K562 (cell line): ENCODE data around the gene HLA-DOB. TPM values are rescaled to one million over a fixed set of nuclear protein-coding genes. Genes with fewer than 3 reads are reported as not detected.

ENCODE experiments used
- ATAC-seq: fragments of 200-7000 bp; cut with Tn5 transposase; 3 replicates; pipeline ENCODE4 v1.9.1; 2020; ENCODE audit warnings: moderate library complexity
- BruUV-seq: library from RNA; stranded (reverse); fragments of 400-500 nt; replicated peaks from 2 replicates; lab custom pipeline; 2021; lab: Mats Ljungman, UMichigan
- CTCF ChIA-PET: fragments of 300-600 bp; formaldehyde crosslinking; extraction: SDS; loops from one replicate; lab custom pipeline; 2021; ENCODE audit warnings: low intra/inter-chr PET ratio; lab: Yijun Ruan, JAX
- POLR2A ChIA-PET: fragments of 300-600, 350-650 bp; sonication (Branson Sonifier 250); formaldehyde crosslinking; extraction: SDS; loops from one replicate; lab custom pipeline; 2021; ENCODE audit warnings: antibody characterized with exemption, inconsistent platforms; lab: Yijun Ruan, JAX
- DNase-seq, 4 experiments: peaks; one replicate each; pipeline versions ENCODE4 v3.0.0 to v3.0.0-alpha.2; 2011 to 2018; ENCODE audit warnings: low spot score in 3 of 4, mixed read lengths in 3 of 4; ENCODE audit errors: extremely low read depth in 1 of 4
- FAIRE-seq: peaks from 2 replicates; lab custom pipeline; 2011; peaks lifted over from hg19 to GRCh38; lab: Jason Lieb, UNC
- H2AFZ ChIP-seq: 2 replicates; pipeline ENCODE4 v1.6.0; 2011; ENCODE audit warnings: low read depth, low read length, control low read depth, inconsistent platforms
- H3K27ac ChIP-seq: fragments of 200-600 bp; 3 replicates; pipeline ENCODE4 v1.8.0; 2011; ENCODE audit warnings: low read depth, mild to moderate bottlenecking, control low read depth, inconsistent platforms, low read length, moderate library complexity, mixed read lengths; ENCODE audit errors: extremely low read depth
- H3K27me3 ChIP-seq, 2 experiments: fragments of 300-600 bp in 1 of 2; 2 replicates in 1 of 2; 3 replicates in 1 of 2; pipeline versions ENCODE4 v1.6.0 to v1.8.0; 2011; ENCODE audit warnings: inconsistent platforms in 2 of 2, low read length in 2 of 2, mild to moderate bottlenecking in 1 of 2, mixed read lengths in 1 of 2, moderate library complexity in 1 of 2; ENCODE audit not compliant: control insufficient read depth in 2 of 2, insufficient read depth in 2 of 2
- H3K36me3 ChIP-seq: fragments of 300-600 bp; 3 replicates; pipeline ENCODE4 v1.8.0; 2011; ENCODE audit warnings: mild to moderate bottlenecking, low read length, inconsistent platforms; ENCODE audit not compliant: control insufficient read depth, insufficient read depth
- H3K4me1 ChIP-seq, 2 experiments: fragments of 200-600 bp in 1 of 2; replicated peaks in 1 of 2; 2 replicates in 1 of 2; 3 replicates in 1 of 2; pipeline versions ENCODE4 v1.5.1 to v1.8.0; 2011; ENCODE audit warnings: inconsistent platforms in 2 of 2, low read length in 2 of 2, mild to moderate bottlenecking in 1 of 2, mixed read lengths in 1 of 2, moderate library complexity in 1 of 2; ENCODE audit not compliant: control insufficient read depth in 2 of 2, insufficient read depth in 2 of 2
- H3K4me2 ChIP-seq: 2 replicates; pipeline ENCODE4 v1.6.1; 2011; ENCODE audit warnings: low read length, control low read depth, inconsistent platforms, mixed read lengths; ENCODE audit not compliant: insufficient read depth
- H3K4me3 ChIP-seq: fragments of 200-600 bp; sonication (generic), shearing (Covaris generic); 2 replicates; pipeline ENCODE4 v1.5.1; 2016; ENCODE audit warnings: control low read depth, inconsistent platforms
- H3K79me2 ChIP-seq: fragments of 200-600 bp; 3 replicates; pipeline ENCODE4 v1.8.0; 2011; ENCODE audit warnings: low read length, inconsistent platforms; ENCODE audit not compliant: control insufficient read depth, insufficient read depth
- H3K9ac ChIP-seq, 2 experiments: 2 replicates each; pipeline versions ENCODE4 v1.6.0 to v1.6.1; 2011; ENCODE audit warnings: low read depth in 2 of 2, low read length in 2 of 2, control low read depth in 1 of 2, inconsistent platforms in 1 of 2, mild to moderate bottlenecking in 1 of 2, mixed read lengths in 1 of 2; ENCODE audit not compliant: insufficient read depth in 1 of 2
- H3K9me1 ChIP-seq: one replicate; pipeline ENCODE4 v1.6.0; 2011; ENCODE audit warnings: inconsistent platforms, mild to moderate bottlenecking, low read length, moderate library complexity; ENCODE audit not compliant: control insufficient read depth, insufficient read depth
- H3K9me3 ChIP-seq: replicated peaks from 2 replicates; pipeline ENCODE4 v1.5.1; 2011; ENCODE audit warnings: low read depth, low read length, inconsistent platforms; ENCODE audit not compliant: control insufficient read depth, insufficient read depth
- H4K20me1 ChIP-seq: replicated peaks from 2 replicates; pipeline ENCODE4 v1.6.1; 2011; ENCODE audit warnings: low read length, inconsistent platforms, mixed read lengths; ENCODE audit not compliant: control insufficient read depth, insufficient read depth
- CEBPG ChIP-seq, 3 experiments: fragments of 200-800 bp in 1 of 3; sonication (Bioruptor generic) in 1 of 3; sonication (generic) in 1 of 3; formaldehyde crosslinking in 1 of 3; IDR thresholded peaks in 2 of 3; conservative IDR thresholded peaks in 1 of 3; 2 replicates each; pipeline versions ENCODE4 v1.6.1 to v1.8.0; 2016 to 2022; ENCODE audit warnings: missing compliant biosample characterization in 2 of 3, missing genetic modification characterization in 2 of 3, mild to moderate bottlenecking in 1 of 3, missing genetic modification reagents in 1 of 3
- MAFF ChIP-seq: IDR thresholded peaks from 2 replicates; pipeline ENCODE4 v1.6.1; 2012; ENCODE audit warnings: low read length, improper control_type of control experiment
- MAFG ChIP-seq: fragments of 450-650 bp; conservative IDR thresholded peaks from 2 replicates; pipeline ENCODE4 v1.6.1; 2016; ENCODE audit warnings: missing genetic modification characterization, missing compliant biosample characterization
- MAFK ChIP-seq: IDR thresholded peaks from 2 replicates; pipeline ENCODE4 v1.6.1; 2011; ENCODE audit warnings: low read length, improper control_type of control experiment
- NFIC ChIP-seq: fragments of 450-650 bp; IDR thresholded peaks from 2 replicates; pipeline ENCODE4 v1.6.1; 2017; ENCODE audit warnings: mild to moderate bottlenecking, inconsistent platforms
- TBL1XR1 ChIP-seq, 2 experiments: IDR thresholded peaks; 2 replicates each; pipeline ENCODE4 v1.6.1; 2012; ENCODE audit warnings: improper control_type of control experiment in 2 of 2, low read length in 2 of 2, mild to moderate bottlenecking in 1 of 2
- ZNF224 ChIP-seq: sonication (generic); formaldehyde crosslinking; IDR thresholded peaks from 2 replicates; pipeline ENCODE4 v1.8.0; 2022; ENCODE audit warnings: mild to moderate bottlenecking, missing genetic modification reagents
- ZNF316 ChIP-seq: fragments of 450-650 bp; IDR thresholded peaks from 2 replicates; pipeline ENCODE4 v1.6.1; 2016
- ZNF444 ChIP-seq: fragments of 250-450 bp; sonication (Bioruptor Pico); IDR thresholded peaks from 2 replicates; pipeline ENCODE4 v1.4.0; 2020; ENCODE audit warnings: mild to moderate bottlenecking, moderate library complexity
- WGBS: fragments of 100-300 bp; shearing (Covaris generic); methylation state at CpG from one replicate; pipeline ENCODE4 v1.1.6; 2016; ENCODE audit warnings: low coverage, mixed read lengths; ENCODE audit not compliant: insufficient coverage; ENCODE audit errors: missing lambda C conversion rate; 5-methylcytosine and 5-hydroxymethylcytosine counted together
- in situ Hi-C: fragments of 300-500 bp; cut with MboI; formaldehyde crosslinking; loops from 4 replicates; pipeline ENCODE4 v1.15.0; 2018; ENCODE audit warnings: inconsistent platforms, mixed read lengths
- intact Hi-C: fragments of 100-400 bp; cut with micrococcal nuclease; formaldehyde crosslinking; loops from 2 replicates; pipeline ENCODE4 v1.14.2; 2022
- polyA plus RNA-seq, 8 experiments: library from polyadenylated mRNA; depleted of rRNA in 4 of 8; stranded (reverse) in 5 of 8; unstranded in 3 of 8; fragments of >200 nt; fragmentation: Nextera tagmentation in 2 of 8; fragmentation: Illumina TruSeq in 1 of 8; extraction: Ambion mirVana in 2 of 8; extraction: Trizol in 1 of 8; gene quantifications; 2 replicates each; pipeline versions ENCODE4 v1.2.1 to v1.2.3, GENCODE V29; 2011 to 2014; ENCODE audit warnings: inconsistent platforms in 1 of 8, missing spikeins in 1 of 8
- total RNA-seq, 7 experiments: library from RNA; depleted of rRNA in 6 of 7; stranded (reverse); fragments of >200 nt in 6 of 7; fragmentation: Illumina TruSeq in 2 of 7; extraction: Trizol in 2 of 7; gene quantifications; 2 replicates each; pipeline versions ENCODE4 v1.2.1 to v1.2.3, GENCODE V29; 2011 to 2021; ENCODE audit warnings: low replicate concordance in 1 of 7
- TF ChIP-seq, protein P1 (sequence below): fragments of 450-650 bp; formaldehyde crosslinking; IDR thresholded peaks from 2 replicates; pipeline ENCODE4 v1.4.0; 2020; ENCODE audit warnings: mild to moderate bottlenecking, moderate library complexity
- TF ChIP-seq, protein P2 (sequence below), 2 experiments: fragments of 450-650 bp; formaldehyde crosslinking in 1 of 2; IDR thresholded peaks; 2 replicates each; pipeline versions ENCODE4 v1.4.0 to v1.6.1; 2014 to 2020; ENCODE audit warnings: mild to moderate bottlenecking in 2 of 2, borderline replicate concordance in 1 of 2, low read depth in 1 of 2

HLA-DOB gene
- total and polyA plus RNA-seq, 9 of the 15 experiments (the other 6 are each of a cell fraction or from before 2014, with no cell fraction given), result 1.2 to 4.0 (median 2.5) TPM

- intact Hi-C loops, result loop anchor here (1.0 to 5.0 kb wide), 2 partner anchors 84 to 373 kb away; no protein-coding TSS in a partner anchor
- no peaks in the 10 kb centered on the region for H3K79me2 ChIP-seq
- no TSS peak for BruUV-seq
- H3K9me3 ChIP-seq, result no peaks in the 10 kb centered on the region
- FAIRE-seq (peak; percentile 87), ATAC-seq (peak; percentile 94), DNase-seq (peak; percentile 31 to 69 (median 52))
- no peaks in the 10 kb centered on the region for H3K36me3 ChIP-seq
- H3K4me1 ChIP-seq, result no peaks in the 10 kb centered on the region
- H3K9me1 ChIP-seq, result no peaks in the 10 kb centered on the region
- no peaks in the 10 kb centered on the region for H4K20me1 ChIP-seq
- ChIA-PET POLR2A (interaction anchor here (0.7 to 1.4 kb wide), 6 partner anchors 13 to 367 kb away, joined by 3 to 5 read pairs (median 3); partner anchors contain the start of gene TAP2), CTCF (interaction anchor here (0.7 to 3.7 kb wide), 4 partner anchors 82 to 531 kb away, joined by 3 to 23 read pairs (median 8); no protein-coding TSS in a partner anchor)
- 2% methylated on average over 5 of the region's 5 CpGs for WGBS
- H3K4me2 ChIP-seq, result no peak overlapping the region
- in situ Hi-C loops, result no loop called here
- H2AFZ ChIP-seq, result no peak overlapping the region
- peaks cover 0 to 3% of the 10 kb centered on the region in 2 experiments; a peak in 2 of 5 replicates for H3K27me3 ChIP-seq
- no peak overlapping the region for H3K4me3 ChIP-seq
- no peak overlapping the region for H3K27ac ChIP-seq
- H3K9ac ChIP-seq, result no peak overlapping the region
- TF ChIP-seq MAFK (peak; percentile 61), ZNF316 (peak; percentile 93), MAFF (peak; percentile 73), TBL1XR1 (IDR thresholded peaks at IDR 0.05; ENCODE audit: low read length in 2 of 2) (no peak), MAFG (peak; percentile 86), ZNF224 (CRISPR knock-in tag) (no peak), CEBPG (CRISPR knock-in tag; IDR thresholded peaks at IDR 0.05) (peak; percentile 40; the same call in 1 of the 2 replicates), CEBPG (tag; conservative IDR thresholded peaks at IDR 0.05 in 1 of 2, IDR thresholded peaks at IDR 0.05 in 1 of 2) (peak; percentile 60 to 85), ZNF444 (CRISPR knock-in tag) (no peak), NFIC (no peak)
- TF ChIP-seq, protein P1, sequence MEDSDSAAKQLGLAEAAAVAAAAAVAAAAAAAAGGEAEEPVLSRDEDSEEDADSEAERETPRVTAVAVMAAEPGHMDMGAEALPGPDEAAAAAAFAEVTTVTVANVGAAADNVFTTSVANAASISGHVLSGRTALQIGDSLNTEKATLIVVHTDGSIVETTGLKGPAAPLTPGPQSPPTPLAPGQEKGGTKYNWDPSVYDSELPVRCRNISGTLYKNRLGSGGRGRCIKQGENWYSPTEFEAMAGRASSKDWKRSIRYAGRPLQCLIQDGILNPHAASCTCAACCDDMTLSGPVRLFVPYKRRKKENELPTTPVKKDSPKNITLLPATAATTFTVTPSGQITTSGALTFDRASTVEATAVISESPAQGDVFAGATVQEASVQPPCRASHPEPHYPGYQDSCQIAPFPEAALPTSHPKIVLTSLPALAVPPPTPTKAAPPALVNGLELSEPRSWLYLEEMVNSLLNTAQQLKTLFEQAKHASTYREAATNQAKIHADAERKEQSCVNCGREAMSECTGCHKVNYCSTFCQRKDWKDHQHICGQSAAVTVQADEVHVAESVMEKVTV (CRISPR knock-in tag), result peak; percentile 47; the same call in 1 of the 2 replicates
- TF ChIP-seq, protein P2, sequence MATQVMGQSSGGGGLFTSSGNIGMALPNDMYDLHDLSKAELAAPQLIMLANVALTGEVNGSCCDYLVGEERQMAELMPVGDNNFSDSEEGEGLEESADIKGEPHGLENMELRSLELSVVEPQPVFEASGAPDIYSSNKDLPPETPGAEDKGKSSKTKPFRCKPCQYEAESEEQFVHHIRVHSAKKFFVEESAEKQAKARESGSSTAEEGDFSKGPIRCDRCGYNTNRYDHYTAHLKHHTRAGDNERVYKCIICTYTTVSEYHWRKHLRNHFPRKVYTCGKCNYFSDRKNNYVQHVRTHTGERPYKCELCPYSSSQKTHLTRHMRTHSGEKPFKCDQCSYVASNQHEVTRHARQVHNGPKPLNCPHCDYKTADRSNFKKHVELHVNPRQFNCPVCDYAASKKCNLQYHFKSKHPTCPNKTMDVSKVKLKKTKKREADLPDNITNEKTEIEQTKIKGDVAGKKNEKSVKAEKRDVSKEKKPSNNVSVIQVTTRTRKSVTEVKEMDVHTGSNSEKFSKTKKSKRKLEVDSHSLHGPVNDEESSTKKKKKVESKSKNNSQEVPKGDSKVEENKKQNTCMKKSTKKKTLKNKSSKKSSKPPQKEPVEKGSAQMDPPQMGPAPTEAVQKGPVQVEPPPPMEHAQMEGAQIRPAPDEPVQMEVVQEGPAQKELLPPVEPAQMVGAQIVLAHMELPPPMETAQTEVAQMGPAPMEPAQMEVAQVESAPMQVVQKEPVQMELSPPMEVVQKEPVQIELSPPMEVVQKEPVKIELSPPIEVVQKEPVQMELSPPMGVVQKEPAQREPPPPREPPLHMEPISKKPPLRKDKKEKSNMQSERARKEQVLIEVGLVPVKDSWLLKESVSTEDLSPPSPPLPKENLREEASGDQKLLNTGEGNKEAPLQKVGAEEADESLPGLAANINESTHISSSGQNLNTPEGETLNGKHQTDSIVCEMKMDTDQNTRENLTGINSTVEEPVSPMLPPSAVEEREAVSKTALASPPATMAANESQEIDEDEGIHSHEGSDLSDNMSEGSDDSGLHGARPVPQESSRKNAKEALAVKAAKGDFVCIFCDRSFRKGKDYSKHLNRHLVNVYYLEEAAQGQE (IDR thresholded peaks at IDR 0.05; ENCODE audit: borderline replicate concordance), result peak; percentile 61; the same call in 1 of the 2 replicates
- TF ChIP-seq, protein P2 (CRISPR knock-in tag; IDR thresholded peaks at IDR 0.05; ENCODE audit: low read depth), result no peak
Observed at GRCh38 chr6:32785781-32786533, 30.8 kb downstream of the HLA-DOB start.
